GM19043 (cell line): ENCODE measurements around the gene FBXL13.
"Not testable (repeated sequence)": the region's sequence is repeated elsewhere in the genome, so short reads cannot be mapped to it uniquely, and the experiment has no call there.

Experiments used
- ATAC-seq: cut with Tn5 transposase; IDR thresholded peaks from one replicate; pipeline ENCODE4 v1.9.1; 2021; ENCODE audit warnings: low read depth; ENCODE audit not compliant: unreplicated experiment

The FBXL13 gene

GRCh38 chr7:102988631-102989560 is 85.7 kb downstream of the FBXL13 start:
- ATAC-seq = no peak

GRCh38 chr7:102988088-102988487 is 86.5 kb downstream of the FBXL13 start:
- ATAC-seq = no peak

GRCh38 chr7:102985176-102985783 is 89.3 kb downstream of the FBXL13 start:
- no peak for ATAC-seq

- ATAC-seq = no peak
Observed at GRCh38 chr7:102983602-102984001, 91.0 kb downstream of the FBXL13 start.

- ATAC-seq = no peak
Observed at GRCh38 chr7:102982235-102982634, 92.4 kb downstream of the FBXL13 start.

- ATAC-seq = no peak
Observed at GRCh38 chr7:102981451-102981850, 93.1 kb downstream of the FBXL13 start.

GRCh38 chr7:102979670-102980069 is 94.9 kb downstream of the FBXL13 start:
- ATAC-seq = no peak

- ATAC-seq = no peak
Observed at GRCh38 chr7:102978284-102978683, 96.3 kb downstream of the FBXL13 start.

- not testable (repeated sequence) for ATAC-seq
Observed at GRCh38 chr7:102977586-102977985, 97.0 kb downstream of the FBXL13 start.

GRCh38 chr7:102976493-102976892 is 98.1 kb downstream of the FBXL13 start:
- ATAC-seq = no peak

- no peak for ATAC-seq
Observed at GRCh38 chr7:102975854-102976253, 98.7 kb downstream of the FBXL13 start.

GRCh38 chr7:102974366-102975236 is 100.0 kb downstream of the FBXL13 start:
- no peak for ATAC-seq

- no peak for ATAC-seq
Observed at GRCh38 chr7:102973096-102973802, 101.3 kb downstream of the FBXL13 start.

- ATAC-seq = no peak
Observed at GRCh38 chr7:102967798-102968197, 106.8 kb downstream of the FBXL13 start.

GRCh38 chr7:102966465-102966864 is 108.1 kb downstream of the FBXL13 start:
- ATAC-seq = no peak

- ATAC-seq = not testable (repeated sequence)
Observed at GRCh38 chr7:102961993-102962392, 112.6 kb downstream of the FBXL13 start.

GRCh38 chr7:102958004-102958403 is 116.6 kb downstream of the FBXL13 start:
- ATAC-seq = not testable (repeated sequence)

- not testable (repeated sequence) for ATAC-seq
Observed at GRCh38 chr7:102954359-102954758, 120.2 kb downstream of the FBXL13 start.

- no peak for ATAC-seq
Observed at GRCh38 chr7:102953406-102953805, 121.2 kb downstream of the FBXL13 start.

- no peak for ATAC-seq
Observed at GRCh38 chr7:102951839-102952238, 122.8 kb downstream of the FBXL13 start.
